Measurements from ENCODE around the gene TLN1.

DNA sequence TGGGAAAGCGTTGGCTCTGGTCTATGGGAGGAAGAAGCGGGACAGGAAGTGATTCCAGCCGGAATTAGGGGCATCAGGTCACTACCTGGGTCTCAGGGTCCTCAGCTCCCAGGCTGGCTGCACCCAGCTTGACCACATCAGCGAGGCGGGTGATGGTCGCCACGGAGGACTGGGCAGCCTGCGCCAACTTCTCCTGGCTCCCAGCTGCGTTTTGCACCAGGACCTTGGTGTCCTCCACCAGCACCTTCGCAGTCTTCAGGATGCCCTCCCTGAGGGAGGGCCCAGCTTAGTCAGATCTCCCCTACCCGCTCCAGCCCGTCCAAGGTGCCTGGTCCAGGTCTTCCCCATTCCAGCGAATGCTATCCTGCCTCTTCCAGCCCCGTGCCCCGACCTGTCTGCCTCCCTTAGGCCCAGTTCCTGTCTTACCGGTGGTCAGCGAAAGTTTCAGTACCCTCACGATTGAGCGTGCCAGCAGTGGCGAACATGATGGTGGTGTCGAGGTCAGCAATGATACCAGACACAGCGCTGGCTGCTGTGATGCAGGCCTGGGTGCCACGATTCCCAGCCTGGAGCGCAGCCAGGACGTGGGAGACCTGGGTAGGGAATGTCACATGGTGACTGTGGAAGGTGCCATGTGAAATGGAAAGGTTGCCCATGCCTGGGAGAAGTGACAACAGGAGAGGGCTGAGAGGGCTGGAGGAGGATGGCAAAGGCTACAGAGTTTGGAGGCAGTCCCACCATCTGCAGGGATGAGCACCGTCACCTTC lies 27.9 kb downstream of the TLN1 start:
- TF ChIP-seq, protein P1, sequence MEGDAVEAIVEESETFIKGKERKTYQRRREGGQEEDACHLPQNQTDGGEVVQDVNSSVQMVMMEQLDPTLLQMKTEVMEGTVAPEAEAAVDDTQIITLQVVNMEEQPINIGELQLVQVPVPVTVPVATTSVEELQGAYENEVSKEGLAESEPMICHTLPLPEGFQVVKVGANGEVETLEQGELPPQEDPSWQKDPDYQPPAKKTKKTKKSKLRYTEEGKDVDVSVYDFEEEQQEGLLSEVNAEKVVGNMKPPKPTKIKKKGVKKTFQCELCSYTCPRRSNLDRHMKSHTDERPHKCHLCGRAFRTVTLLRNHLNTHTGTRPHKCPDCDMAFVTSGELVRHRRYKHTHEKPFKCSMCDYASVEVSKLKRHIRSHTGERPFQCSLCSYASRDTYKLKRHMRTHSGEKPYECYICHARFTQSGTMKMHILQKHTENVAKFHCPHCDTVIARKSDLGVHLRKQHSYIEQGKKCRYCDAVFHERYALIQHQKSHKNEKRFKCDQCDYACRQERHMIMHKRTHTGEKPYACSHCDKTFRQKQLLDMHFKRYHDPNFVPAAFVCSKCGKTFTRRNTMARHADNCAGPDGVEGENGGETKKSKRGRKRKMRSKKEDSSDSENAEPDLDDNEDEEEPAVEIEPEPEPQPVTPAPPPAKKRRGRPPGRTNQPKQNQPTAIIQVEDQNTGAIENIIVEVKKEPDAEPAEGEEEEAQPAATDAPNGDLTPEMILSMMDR (IDR thresholded peaks at IDR 0.05): no peak
- TF ChIP-seq EP300 (IDR thresholded peaks at IDR 0.05): no peak
- TF ChIP-seq POLR2A (IDR thresholded peaks at IDR 0.05; ENCODE audit: low read depth): no peak
- peak in 1 of 2 donors; percentile 10 for TF ChIP-seq POLR2AphosphoS5 (IDR thresholded peaks at IDR 0.05)

All from esophagus muscularis mucosa (tissue), 4 donors.